Endometrium (tissue), 2 donors: ENCODE data around the gene GMEB1.
"Not testable (repeated sequence)": the region's sequence is repeated elsewhere in the genome, so short reads cannot be mapped to it uniquely, and the experiment has no call there.

Experiments used
- FAIRE-seq: peaks from 2 replicates; lab custom pipeline; 2012; peaks lifted over from hg19 to GRCh38; lab: Jason Lieb, UNC
- donor health status: control.
- donor health status: control.

GMEB1 gene, protein sequence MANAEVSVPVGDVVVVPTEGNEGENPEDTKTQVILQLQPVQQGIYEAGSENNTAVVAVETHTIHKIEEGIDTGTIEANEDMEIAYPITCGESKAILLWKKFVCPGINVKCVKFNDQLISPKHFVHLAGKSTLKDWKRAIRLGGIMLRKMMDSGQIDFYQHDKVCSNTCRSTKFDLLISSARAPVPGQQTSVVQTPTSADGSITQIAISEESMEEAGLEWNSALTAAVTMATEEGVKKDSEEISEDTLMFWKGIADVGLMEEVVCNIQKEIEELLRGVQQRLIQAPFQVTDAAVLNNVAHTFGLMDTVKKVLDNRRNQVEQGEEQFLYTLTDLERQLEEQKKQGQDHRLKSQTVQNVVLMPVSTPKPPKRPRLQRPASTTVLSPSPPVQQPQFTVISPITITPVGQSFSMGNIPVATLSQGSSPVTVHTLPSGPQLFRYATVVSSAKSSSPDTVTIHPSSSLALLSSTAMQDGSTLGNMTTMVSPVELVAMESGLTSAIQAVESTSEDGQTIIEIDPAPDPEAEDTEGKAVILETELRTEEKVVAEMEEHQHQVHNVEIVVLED

DNA sequence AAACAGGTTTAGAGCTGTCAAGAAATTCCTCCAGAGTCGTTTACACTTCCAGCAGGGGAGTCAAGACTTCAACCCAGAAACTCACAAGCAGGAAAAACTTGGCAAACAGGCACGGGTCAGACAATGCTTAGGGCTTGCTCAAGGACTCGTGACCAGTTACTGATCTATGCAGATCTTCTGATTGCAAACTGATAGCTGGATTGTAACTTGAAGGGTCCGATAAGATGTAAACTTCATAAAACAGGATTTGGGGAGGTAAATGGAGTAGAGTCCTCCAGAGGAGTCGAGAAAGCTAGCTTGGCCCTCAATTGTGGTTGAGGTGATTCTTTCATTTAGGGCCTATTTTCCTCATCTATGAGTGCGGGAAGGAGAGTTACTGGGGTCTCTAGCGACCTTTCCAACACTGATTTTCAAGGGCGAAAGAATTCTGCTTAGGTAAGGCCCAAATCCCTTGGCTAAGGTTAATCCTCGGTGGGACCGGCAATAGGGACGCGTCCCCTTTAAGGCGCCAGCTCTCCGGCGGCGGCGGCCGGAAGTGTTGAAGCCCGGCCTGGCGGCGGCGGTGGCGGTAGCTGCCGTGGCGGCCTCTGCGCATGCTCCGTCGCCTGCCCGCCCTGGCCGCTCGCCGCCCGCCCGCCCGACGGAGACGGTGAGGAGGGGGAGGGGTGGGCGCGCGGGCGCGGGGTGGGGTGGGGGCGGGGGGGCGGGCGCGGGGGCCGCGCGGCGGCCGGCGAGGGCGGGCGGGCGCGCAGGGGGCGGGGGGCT is at the start of gene GMEB1:
GMEB1 (plus strand) TSS at position 594 of the 765 bp plus-strand sequence. CDS start 14,829 bp downstream, outside the sequence.
- FAIRE-seq: no peak

DNA sequence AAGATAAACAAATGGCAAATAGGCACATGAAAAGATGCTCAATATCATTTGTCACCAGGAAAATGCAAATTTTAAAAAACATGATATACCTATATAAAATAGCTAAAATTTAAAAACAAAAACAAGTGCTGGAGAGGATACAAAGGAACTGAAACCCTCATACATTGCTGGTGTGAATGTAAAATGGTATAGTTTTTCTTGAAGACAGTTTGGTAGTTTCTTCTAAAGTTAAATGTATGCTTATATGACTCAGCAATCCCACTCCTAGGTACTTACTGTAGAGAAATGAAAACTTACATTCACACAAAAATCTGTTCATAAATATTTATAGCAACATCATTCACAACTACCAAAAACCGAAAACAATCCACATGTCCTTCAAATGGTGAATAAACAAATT is 36.9 kb upstream of the GMEB1 start:
- no peak for FAIRE-seq

DNA sequence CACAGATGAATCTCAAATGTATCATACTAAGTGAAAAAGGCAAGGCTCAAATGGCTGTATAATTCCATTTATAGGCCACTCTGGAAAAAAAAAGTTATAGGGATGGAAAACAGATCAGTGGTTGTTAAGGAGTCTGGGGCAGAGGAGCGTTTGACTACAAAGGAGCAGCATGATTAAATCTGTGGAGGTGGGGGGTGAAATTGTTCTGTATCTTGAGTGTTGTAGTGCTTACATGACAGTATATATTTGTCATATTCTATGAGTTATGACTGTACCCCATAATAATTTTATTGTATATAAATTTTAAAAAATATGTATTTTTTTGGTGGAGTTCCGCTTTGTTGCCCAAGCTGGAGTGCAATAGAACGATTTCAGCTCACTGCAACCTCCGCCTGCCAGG is 36.0 kb upstream of the GMEB1 start:
- no peak for FAIRE-seq

DNA sequence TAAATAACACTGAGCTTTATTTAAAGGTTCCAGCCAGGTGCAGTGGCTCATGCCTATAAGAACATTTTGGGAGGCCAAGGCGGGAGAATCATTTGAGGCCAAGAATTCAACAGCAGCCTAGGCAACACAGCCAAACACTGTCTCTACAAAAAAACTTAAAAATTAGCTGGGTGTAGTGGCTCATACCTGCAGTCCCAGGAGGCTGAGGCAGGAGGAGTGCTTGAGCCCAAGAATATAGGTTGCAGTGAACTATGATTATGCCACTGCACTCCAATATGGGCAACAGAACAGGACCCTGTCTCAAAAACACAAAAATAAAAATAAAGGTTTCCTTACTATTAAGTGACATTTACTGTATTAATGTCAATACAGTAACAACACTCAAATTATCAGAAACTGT is 27.8 kb upstream of the GMEB1 start:
- FAIRE-seq: no peak

DNA sequence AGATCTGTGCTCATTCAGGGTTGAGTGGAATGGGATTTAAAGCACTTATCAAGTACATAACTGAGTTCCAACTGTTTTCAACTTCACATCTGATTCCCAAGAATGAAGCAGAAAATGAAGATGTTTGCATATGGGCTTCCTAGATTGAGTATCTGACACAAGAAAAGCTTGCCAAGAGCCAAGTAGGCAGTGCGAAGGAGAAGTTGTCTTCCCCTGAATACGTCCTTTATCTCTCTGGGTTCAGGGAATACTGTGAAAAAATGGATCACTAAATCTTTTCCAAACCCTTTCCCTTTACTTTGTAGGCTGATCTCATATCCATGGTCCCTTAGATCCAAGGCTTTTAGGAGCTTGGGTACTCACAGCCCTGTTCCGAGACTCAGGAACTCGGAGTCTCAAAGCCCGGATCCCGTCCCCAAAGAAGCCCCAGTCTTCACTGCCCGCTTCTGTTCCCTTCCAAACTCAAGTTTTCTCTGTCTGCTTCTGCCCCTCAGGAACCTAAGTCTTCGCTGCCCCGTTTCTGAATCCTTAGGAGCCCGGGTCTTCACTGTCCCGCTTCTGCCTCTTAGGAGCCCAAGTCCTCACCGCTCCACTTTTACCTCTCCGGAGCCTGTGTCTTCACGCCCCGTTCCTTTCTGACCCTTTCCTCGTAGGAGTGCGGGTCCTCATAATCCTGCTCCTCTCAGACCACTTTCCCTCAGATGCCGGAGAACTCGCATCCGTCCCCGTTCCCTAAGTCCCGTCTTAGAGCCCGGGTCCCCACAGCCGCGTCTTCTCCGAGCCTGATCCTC is 26.3 kb upstream of the GMEB1 start:
- FAIRE-seq: no peak

DNA sequence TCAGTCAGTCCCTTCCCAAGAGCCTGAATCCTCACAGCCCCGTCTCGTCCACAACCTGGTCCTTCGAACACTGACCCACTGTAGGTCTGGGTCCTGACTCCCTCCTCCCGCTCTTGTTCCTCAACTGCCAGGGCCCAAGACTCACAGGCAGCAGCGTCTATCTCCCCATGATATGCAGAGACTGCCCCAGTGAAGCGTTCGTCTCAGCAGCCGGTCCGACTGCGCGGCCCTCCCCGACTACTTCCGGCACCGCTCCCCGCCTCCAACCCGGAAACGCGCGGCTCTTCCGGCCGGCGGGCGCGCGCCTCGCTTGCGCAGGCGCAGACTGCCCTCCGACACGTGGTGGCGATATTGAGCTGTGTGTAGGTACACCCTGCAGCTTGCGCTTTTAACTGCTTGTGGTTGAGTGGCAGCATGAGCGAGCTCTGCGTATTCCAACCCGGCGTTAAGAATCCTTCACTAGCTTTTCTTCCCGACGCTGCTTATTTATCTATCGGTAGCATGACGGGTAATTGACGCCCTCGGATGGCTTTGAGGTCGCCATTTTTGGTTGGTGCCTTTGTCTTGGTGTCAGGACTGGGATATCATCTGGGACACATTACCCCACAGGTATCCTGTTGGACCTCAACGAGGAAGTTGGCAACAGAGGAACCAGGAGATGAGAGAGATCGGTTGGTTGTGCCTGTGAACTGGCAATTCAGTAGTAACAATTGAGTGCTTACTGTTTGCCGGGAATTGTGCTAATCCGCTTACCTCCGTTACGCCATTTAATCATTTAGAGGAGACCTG is 25.5 kb upstream of the GMEB1 start, which contains the start of gene TAF12:
TAF12 (minus strand) TSS at position 221 of the 789 bp plus-strand sequence. CDS start 20,986 bp downstream, outside the sequence.
- FAIRE-seq: no peak

DNA sequence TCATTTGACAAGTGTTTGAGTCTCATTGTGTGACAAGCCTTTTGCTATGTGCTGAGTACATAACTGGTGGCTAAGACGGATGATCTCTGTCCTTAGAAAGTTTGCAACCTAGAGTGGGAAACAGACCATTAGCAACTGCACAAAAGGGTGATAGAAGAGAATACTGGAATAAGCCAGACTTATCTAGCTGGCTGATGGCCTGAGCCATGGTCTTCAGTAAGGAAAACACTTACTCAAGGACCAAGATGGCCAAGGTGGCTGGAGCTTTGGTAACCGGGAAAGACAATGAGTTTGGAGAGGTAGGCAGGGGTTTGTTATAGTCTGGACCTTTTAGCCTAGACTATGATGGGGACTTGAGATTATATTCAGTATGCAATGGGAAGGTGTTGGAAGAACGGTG is 24.1 kb upstream of the GMEB1 start:
- FAIRE-seq: no peak

DNA sequence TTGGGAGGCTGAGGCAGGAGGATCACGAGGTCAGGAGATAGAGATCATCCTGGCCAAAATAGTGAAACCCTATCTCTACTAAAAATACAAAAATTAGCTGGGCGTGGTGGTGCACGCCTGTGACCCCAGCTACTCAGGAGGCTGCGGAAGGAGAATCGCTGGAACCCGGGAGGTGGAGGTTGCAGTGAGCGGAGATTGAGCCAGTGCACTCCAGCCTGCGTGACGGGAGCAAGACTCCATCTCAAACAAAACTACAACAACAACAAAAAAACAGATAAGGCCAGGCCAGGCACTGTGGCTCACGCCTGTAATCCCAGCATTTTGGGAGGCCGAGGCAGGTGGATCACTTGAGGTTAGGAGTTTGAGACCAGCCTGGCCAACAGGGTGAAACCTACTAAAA is 23.2 kb upstream of the GMEB1 start:
- not testable (repeated sequence) for FAIRE-seq

DNA sequence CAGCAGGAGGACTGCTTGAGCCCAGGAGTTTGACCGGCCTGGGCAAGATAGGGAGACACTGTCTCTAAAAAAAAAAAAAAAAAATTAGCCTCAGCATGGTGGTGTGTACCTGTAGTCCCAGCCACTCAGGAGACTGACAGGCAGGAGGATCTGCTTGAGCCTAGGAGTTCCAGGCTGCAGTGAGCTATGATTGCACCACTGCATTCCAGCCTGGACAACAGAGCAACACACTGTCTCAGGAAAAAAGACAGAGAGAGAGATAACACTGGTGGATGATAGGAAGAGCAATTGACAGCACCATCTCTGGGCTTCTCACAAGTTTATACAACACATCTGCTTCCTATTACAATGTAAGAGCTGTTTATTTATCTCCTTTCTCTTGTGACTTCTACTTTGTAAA is 22.5 kb upstream of the GMEB1 start:
- no peak for FAIRE-seq

DNA sequence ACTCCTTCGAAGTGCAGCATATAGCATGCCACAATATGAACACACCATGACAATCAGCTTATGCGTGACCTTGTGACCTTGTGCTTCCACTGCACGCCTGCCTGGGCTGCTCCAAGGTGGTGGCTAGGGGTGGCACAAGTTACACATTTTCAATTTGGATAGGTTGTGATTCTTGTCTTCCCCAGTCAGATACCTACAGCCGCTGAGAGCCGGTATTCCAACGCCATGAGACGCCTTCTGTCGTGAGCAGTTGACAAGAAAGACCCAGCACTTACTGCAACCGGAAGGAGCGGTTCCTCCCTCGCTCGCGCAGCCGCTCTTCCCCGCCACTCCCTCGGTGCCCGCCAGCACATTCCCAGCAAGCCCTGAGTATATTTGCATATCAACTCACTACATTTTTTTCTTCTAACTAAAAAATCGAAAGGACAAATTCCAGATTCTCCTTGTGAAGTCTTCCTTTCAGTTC is 20.5 kb upstream of the GMEB1 start:
- FAIRE-seq: no peak

DNA sequence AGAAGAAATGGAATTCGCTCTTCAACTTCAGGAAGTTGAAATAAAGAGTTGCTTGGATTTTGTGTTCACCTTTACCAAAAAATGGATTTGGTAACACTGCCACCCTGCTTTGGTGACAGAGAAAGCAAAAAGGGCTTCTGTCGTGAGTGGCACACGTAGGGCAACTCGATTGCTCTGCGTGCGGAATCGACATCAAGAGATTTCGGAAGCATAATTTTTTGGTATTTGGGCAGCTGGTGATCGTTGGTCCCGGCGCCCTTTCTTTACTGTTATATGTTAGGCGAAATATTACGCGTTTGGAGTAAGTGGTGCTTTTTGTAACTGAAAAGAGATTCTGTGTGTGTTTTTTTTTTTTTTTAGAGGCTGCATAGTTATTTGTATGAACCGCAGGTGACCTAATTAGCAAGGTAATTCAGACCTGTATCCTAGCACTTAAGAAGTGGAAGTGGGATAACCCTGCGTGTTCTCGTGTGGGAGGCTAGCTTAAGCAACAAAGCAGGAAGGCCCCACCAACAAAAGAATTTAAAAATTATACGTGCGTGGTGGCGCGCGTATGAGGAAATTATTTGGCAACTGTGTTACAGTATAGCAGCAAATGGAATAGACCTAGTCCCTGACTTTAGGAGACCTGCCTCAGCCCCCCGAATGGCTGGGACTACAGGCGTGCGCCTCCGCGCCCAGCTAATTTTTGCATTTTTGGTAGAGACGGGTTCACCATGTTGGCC is 19.9 kb upstream of the GMEB1 start, which contains the start of gene RNU11:
RNU11 (plus strand) TSS at position 127 of the 725 bp plus-strand sequence.
- peak; percentile 94 for FAIRE-seq

DNA sequence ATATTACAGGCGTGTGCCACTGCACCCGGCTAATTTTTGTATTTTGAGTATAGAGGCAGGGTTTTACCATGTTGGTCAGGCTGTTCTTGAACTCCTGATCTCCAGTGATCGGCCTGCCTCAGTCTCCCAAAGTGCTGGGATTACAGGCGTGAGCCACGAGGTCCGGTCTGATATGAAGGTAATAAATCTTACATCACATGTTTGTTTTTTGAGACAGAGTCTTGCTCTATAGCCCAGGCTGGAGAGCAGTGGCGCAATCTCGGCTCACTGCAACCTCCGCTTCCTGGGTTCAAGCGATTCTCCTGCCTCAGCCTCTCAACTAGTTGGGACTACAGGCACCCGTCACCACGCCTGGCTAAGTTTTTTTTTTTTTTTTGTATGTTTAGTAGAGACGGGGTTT is 15.5 kb upstream of the GMEB1 start:
- not testable (repeated sequence) for FAIRE-seq

DNA sequence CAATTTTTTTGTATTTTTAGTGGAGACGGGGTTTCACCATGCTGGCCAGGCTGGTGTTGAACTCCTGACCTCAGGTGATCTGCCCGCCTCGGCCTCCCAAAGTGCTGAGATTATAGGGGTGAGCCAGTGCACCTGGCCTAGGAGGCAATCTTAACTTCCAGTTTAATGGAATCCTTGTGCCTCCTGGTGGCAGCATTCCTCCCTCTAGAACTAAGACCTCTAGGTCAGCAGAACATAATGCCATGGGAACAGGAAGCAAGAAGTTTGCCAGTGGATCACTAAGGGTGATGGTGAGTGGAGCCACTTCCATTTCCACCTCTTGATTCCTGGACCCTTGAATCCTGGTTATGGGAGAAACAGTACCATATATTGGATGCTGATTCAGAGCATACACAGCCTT is 14.7 kb upstream of the GMEB1 start:
- not testable (repeated sequence) for FAIRE-seq

DNA sequence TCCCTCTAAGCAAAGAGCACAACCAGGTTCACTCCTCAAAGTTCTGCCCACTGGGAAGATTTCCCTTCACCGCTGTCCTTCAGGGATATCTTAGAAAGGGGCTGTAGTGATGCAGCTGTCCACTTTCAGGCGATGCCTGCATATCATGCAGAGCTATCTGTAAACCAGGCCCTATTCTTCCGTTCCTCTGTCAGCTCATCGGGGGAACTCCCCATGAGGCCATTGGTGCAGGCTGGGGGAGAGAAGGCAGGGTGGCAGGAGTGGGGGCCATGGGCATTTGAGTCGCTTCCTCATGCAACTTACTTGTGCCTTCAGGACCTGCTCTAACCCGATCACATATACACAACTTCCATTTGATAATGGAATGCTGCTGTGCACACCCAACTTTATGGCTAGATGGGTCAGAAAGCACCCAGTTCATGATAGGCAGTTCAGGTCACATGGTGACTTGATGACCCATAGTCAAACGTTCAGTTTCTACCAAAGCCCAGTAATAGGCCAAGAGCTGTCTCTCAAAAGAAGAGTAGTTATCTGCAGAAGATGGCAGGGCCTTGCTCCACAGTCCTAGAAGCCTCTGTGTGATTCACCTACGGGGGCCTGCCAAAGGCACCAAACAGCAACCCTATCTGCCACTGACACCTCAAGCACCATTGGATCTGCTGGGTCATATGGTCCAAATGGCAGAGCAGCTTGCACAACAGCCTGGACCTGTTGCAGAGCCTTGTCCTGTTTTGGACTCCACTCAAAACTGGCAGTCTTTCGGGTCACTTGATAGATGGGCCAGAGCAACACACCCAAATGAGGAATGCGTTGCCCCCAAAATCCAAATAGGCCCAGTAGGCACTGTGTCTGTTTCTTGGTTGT is 12.9 kb upstream of the GMEB1 start:
- FAIRE-seq: not testable (repeated sequence)

DNA sequence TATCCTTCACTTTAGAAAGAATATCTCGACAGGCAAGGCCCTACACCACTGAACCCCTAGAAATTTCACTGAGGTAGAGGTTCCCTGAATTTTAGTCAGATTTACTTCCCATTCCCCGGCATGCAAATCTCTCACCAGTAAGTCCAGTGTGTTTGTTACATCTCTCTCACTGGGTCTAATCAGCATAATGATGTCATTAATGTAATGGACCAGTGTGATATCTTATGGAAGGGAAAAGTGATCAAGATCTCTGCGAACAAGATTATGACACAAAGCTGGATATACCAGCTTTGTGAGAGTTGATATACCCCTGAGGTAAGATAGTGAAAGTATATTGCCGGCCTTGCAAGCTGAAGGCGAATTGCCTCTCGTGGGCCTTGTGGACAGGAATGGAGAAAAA is 12.2 kb upstream of the GMEB1 start:
- FAIRE-seq: no peak

DNA sequence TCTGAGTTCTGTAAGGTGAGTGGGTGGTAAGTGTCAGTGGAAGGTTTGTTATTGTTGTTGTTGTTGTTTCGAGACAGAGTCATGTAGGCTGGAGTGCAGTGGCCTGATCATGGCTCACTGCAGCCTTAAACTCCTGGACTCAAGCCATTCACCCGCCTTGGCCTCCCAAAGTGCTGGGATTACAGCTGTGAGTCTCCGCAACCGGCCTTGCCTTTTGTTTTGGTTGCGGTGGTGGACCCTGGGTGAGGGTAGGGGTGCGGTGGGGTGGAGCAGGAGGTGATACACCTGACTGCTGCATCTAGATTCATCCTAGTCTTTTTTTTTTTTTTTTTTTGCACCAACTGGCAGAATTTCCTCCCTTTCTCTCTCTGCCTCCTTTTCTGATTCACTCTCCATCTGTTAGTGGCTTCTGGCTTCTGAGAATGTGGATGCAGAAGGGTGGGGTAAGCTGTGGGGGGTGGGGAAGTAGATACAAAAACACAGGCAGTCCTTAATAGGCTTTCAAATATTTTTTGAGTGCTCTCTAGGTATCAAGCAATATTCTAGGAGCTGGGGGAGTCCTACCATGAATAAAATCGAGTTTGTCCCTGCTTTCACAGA is 4.6 kb upstream of the GMEB1 start:
- no peak for FAIRE-seq

DNA sequence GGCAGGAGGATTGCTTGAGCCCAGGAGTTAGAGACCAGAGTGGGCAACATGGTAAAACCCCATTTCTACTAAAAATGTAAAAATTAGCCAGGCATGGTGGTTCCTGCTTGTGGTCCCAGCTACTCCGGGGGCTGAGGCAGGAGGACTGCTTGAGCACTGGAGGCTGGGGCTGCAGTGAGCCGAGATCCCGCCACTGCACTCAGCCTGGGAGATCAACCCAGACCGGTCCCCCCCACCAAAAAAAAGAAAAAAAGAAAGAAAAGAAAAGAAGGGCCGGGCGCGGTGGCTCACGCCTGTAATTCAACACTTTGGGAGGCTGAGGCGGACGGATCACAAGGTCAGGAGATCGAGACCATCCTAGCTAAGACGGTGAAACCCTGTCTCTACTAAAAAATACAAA is 1.8 kb upstream of the GMEB1 start:
- no peak for FAIRE-seq

DNA sequence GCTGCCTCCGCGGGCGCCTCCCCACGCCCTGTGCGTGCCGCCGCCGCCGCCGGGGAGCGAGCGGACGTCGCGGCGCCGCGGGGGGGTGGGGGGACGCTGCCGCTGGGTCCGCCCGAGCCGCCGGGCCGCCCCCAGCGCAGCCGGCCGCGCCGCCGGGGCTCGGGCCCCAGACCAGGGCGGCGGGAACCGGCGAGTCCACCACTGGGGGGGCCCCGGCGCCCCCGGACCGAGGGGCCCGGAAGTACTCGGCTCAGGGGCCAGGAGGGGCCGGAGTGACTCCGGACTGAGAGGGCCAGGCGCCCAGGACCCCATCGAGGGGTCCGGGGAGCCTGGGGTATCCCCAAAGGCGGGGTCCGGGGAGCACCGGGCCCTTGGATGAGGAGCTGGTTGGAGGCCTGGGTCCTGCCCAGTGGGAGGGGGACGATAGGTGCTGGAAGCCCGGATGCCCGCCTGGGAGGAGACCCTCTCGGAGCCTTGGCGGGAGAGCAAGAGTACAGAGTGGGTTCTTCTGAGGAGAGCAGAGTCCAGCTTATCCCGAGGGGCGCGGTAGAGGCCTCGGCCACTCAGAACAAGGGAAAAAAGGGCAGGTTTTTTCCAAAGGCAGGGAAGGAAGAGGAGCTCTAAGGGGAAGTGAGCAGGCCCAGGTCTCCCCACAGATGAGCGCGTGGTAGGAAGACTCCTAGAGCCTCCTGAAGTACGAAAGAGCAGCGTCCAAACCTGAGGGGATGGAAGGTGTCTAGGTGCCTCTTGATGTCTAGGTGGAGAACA is 556 bp downstream of the GMEB1 start:
- FAIRE-seq: no peak
